ENCODE data around the gene TEX22.

Gene TEX22

GRCh38 chr14:105384605-105385321, 13.6 kb upstream of the TEX22 start:
- DNase-seq (ENCODE audit: low spot score): no peak

DNA sequence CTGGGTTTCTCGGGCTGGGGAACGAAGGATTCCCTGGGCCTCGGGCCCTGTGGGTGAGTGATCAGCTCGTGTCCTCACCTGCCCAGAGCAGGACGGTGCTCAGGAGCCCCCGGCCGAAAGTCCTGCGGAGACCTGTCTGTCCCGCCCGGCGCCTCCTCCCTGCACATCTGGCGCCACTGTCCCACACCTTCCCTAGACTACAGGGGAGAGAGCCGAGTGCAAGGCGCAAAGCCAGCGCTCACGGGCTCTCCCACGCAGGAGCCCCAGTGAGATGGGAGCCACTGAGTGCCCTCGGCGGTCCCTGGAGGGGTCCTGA, 13.1 kb upstream of the TEX22 start:
- no peak for DNase-seq (ENCODE audit: low spot score)

- no peak for DNase-seq (ENCODE audit: low spot score)
Measured at GRCh38 chr14:105385698-105386365, 12.5 kb upstream of the TEX22 start.

DNA sequence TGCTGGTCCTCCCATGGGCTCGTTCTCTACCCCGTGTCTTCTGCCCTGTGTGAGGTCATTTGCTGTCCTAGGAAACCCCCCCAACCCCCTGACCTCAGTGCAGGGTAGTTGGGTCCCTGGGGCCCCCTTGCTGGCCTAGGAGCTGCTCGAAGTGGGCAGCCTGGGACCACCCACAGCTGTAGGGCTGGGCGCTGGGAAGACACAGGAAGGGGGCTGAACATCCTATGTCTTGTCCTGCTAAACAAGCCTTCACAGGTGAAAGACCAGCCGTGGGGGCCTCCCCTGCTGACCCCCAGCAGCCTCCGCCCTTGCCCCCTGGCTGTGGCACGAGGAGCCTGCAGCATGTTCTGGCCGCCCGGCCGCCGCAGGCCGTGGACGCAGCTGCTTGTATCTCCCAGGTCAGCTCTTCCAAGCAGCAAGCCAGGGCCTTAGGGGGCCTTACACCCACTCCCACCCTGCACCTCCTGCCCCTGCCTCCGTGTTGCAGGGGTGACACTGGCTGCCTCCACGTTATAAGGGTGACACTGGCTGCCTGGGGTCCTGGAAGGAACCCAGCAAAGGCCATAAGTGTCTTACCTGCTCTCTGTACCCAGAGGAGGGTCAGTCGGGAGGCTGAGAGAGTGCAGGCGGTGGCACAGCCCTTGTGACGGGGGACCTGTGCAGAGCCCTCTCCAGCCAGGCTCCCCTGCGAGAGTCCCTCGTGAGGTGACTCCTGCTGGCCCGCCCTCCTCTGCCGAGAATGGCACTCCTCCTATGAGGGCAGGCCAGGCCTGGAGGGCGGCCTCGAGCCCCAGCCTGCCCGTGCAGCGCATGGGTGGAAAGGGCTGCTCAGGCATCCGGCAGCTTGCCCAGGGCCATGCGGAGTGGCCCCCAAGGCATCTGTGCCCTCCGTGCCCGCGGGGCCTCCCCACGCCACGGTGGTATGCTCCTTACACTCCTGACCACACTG, 11.5 kb upstream of the TEX22 start:
- DNase-seq (ENCODE audit: low spot score): no peak

DNA sequence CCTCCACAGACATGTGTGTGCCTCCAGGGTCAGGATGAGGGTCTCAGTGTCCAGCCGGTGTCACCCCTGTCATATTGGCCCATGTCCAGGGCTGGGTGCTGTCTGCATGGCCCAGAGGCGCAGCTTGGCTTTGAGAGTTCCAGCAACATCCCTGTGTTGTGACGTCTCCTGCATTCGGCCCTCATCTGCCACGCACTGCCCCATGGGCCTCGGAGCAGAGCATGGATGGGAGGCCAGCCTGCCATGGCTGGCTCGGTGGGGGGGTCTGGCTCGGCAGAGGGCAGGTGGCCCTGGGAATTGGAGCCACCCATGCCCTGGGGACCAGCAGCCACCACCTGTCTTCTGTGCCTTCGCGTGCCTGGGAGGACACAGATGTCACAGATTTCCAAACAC, 10.8 kb upstream of the TEX22 start:
- DNase-seq (ENCODE audit: low spot score): no peak

- DNase-seq (ENCODE audit: low spot score): no peak
Measured at GRCh38 chr14:105388110-105388951, 10.0 kb upstream of the TEX22 start.

GRCh38 chr14:105388976-105389375, 9.4 kb upstream of the TEX22 start:
- DNase-seq (ENCODE audit: low spot score): no peak

- no peak for DNase-seq (ENCODE audit: low spot score)
Measured at GRCh38 chr14:105389534-105389933, 8.8 kb upstream of the TEX22 start.

GRCh38 chr14:105389976-105390848, 8.1 kb upstream of the TEX22 start:
- no peak for DNase-seq (ENCODE audit: low spot score)

DNA sequence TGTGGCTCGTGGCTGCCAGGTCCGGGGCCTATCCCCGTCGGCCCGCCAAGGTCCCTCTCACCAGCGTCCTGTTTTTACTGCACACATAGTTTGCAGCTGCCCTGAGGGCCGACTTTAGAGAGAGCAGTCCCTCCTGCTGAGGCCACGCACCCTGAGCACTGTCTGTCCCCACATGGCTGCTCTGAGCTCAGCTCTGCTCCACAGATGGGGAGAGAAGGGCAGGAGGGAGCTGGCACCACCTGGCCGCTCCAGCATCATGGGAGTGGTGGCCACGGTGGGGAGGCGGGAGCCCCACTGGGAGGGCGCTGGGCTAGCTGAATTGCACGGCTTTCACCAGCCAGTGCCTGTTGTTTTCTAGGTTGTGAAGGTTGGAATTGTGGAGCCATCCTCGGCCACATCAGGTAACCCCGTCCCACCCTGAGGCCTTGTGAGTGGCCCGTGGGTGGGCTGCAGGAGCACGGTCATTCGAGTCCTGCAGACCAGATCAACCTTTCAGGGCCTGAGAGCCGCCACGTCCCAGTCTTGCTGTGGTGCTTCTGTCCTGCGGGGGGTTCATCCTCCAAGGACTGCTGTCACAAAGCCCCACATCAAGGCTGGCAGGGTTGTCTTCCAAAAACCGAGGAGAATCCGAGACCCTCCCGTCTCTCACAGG, 7.4 kb upstream of the TEX22 start:
- no peak for DNase-seq (ENCODE audit: low spot score)

- DNase-seq (ENCODE audit: low spot score): no peak
Measured at GRCh38 chr14:105391541-105391940, 6.8 kb upstream of the TEX22 start.

GRCh38 chr14:105392131-105393090, 5.9 kb upstream of the TEX22 start:
- no peak for DNase-seq (ENCODE audit: low spot score)

- DNase-seq (ENCODE audit: low spot score): no peak
Measured at GRCh38 chr14:105393151-105393550, 5.2 kb upstream of the TEX22 start.

- no peak for DNase-seq (ENCODE audit: low spot score)
Measured at GRCh38 chr14:105394714-105395537, 3.4 kb upstream of the TEX22 start.

- no peak for DNase-seq (ENCODE audit: low spot score)
Measured at GRCh38 chr14:105395538-105395854, 2.8 kb upstream of the TEX22 start.

DNA sequence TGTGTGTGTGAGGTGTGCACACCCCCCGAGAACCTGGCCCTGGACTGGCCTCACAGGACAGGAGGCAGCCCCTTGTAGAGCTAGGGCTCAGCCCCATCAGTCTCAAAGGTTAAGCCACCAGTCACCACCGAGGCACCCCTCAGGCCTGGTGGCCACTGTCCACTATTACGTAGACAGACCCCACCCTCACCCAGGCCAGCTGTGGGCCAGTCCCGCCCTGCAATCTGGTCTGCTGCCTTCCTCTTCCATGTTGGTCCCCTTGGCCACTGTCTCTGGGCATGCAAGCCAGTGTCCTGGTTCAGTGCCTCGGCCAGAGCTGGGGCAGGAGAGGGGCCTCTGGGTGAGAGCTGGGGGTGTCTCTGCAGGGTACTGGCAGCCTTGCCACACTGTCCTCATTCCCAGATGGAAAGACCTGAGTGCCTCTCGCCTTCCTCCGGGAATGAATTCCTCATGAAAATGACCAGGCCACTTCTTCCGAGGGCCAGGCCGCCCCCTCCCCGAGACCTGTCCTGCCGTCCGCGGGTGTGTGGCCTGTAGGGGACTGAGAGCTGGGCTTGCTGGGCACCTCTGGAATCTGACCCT, 897 bp upstream of the TEX22 start:
- DNase-seq (ENCODE audit: low spot score): no peak

DNA sequence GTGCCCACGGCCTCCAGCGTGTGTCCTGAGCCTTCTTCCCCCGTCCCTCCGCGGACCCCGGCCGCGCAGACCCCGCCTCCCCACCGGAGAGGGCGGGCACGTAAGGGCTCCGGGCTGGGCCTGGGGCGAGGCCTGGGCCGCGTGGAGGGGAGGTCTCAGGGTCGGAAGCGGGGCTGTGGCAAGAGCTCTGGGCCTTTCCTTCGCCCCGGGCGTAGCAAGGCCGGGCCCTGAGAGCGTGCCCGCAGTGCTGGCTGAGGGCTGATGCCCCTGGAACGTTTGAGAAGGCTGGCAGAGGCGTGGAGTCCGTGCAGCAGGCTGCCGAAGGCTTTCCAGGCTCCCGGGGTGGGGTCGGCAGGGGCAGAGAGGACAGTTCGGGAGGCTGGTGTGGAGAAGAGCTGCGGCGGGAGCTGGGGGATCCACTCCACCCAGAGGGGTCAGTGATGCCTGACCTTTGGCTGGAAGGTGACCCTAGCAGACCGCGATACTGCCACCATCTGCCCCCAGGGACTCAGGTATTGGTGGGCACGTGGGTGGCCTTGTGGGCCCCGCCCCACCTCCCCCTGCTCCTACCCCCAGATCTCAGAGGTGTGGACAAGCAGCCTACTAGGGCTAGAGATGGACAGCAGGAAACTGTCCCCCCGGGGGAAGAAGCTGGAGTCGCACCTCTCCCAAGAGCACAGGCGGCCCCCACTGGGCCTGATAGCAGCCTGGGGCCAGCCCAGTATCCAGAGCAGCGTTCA, 558 bp downstream of the TEX22 start:
- DNase-seq (ENCODE audit: low spot score): no peak

GRCh38 chr14:105399466-105399775, 1.1 kb downstream of the TEX22 start:
- DNase-seq (ENCODE audit: low spot score): no peak
